ENCODE data around the gene CAMK2A. TPM values are rescaled to one million over a fixed set of nuclear protein-coding genes. Genes with fewer than 3 reads are reported as not detected.

CAMK2A gene
- total RNA-seq, 4 donors from 2014 or later, result 0.32 to 0.82 TPM; not detected in 2

- TF ChIP-seq EP300 (IDR thresholded peaks at IDR 0.05; ENCODE audit: low read depth), result no peak
- no peak for TF ChIP-seq POLR2A (IDR thresholded peaks at IDR 0.05)
- no peak for TF ChIP-seq POLR2AphosphoS5 (IDR thresholded peaks at IDR 0.05)
- no peak for TF ChIP-seq CTCF (IDR thresholded peaks at IDR 0.05)
- H3K9me3 ChIP-seq, result no peaks in the 10 kb centered on the region
- H3K4me3 ChIP-seq, result no peak overlapping the region
- H3K36me3 ChIP-seq, result no peaks in the 10 kb centered on the region
- 79 to 82% methylated on average over 3 to 5 of the region's 5 CpGs for WGBS, 2 donors (ENCODE audit: low coverage in 1 of 2)
- in situ Hi-C loops (cut with MboI; ENCODE audit: low pct_ligation_motif_present in 1 of 4, low pct_unique_long_range_greater_than_20kb in 1 of 4, low sequenced_read_pairs in 3 of 4), result no loop called here
- intact Hi-C loops (cut with DNase I; ENCODE audit: low total_unique reads), result no loop called here
- no peaks in the 10 kb centered on the region for H3K27me3 ChIP-seq
- DNase-seq, result no peak
- no peaks in the 10 kb centered on the region for H3K4me1 ChIP-seq
- H3K27ac ChIP-seq, result no peak overlapping the region
These were observed 43.8 kb upstream of the CAMK2A start for GRCh38 chr5:150333400-150333799.

- no peak for DNase-seq
- 76 to 86% methylated on average over 5 to 17 of the region's 17 CpGs for WGBS, 2 donors (ENCODE audit: low coverage in 1 of 2)
These were observed 40.6 kb upstream of the CAMK2A start for GRCh38 chr5:150329881-150330876.

DNA sequence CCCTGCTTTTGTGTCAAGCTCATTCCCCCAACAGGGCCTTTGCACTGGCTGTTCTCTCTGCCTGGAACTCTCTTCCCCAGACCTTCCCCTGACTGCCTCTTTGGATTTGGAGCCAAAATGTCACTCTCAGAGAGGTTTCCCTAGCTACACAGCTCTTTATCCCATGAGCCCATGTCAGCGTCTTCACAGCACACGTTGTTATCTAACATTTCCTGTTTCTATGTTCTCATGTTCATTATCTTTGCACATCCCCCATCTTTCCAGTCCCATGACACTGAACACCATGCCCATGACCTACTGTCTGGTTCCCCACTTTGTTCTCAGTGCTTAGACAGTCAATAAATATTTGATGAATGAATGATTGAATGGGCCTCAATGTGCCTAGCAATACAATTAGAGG, 39.5 kb upstream of the CAMK2A start:
- 63 to 65% methylated on average over 2 of the region's 2 CpGs for WGBS, 2 donors (ENCODE audit: low coverage in 1 of 2)
- Histone ChIP-seq H3K4me3 (no peak overlapping the region), H3K27ac (no peak overlapping the region), H3K4me1 (no peaks in the 10 kb centered on the region), H3K27me3 (no peaks in the 10 kb centered on the region), H3K9me3 (no peaks in the 10 kb centered on the region), H3K36me3 (no peaks in the 10 kb centered on the region)
- intact Hi-C loops (cut with DNase I; ENCODE audit: low total_unique reads), result no loop called here
- in situ Hi-C loops (cut with MboI; ENCODE audit: low pct_ligation_motif_present in 1 of 4, low pct_unique_long_range_greater_than_20kb in 1 of 4, low sequenced_read_pairs in 3 of 4), result no loop called here
- no peak for TF ChIP-seq POLR2A (IDR thresholded peaks at IDR 0.05)
- no peak for TF ChIP-seq POLR2AphosphoS5 (IDR thresholded peaks at IDR 0.05)
- no peak for TF ChIP-seq CTCF (IDR thresholded peaks at IDR 0.05)
- TF ChIP-seq EP300 (IDR thresholded peaks at IDR 0.05; ENCODE audit: low read depth), result no peak
- DNase-seq, result no peak

More at GRCh38 chr5:150329881-150330876, 40.6 kb upstream of the CAMK2A start:
- Histone ChIP-seq H3K36me3 (no peaks in the 10 kb centered on the region), H3K9me3 (no peaks in the 10 kb centered on the region), H3K27me3 (no peaks in the 10 kb centered on the region), H3K4me3 (no peak overlapping the region), H3K4me1 (no peaks in the 10 kb centered on the region), H3K27ac (no peak overlapping the region)
- in situ Hi-C loops (cut with MboI; ENCODE audit: low pct_ligation_motif_present in 1 of 4, low pct_unique_long_range_greater_than_20kb in 1 of 4, low sequenced_read_pairs in 3 of 4) (no loop called here), intact Hi-C loops (cut with DNase I; ENCODE audit: low total_unique reads) (no loop called here)
- TF ChIP-seq EP300 (IDR thresholded peaks at IDR 0.05; ENCODE audit: low read depth), result no peak
- TF ChIP-seq POLR2AphosphoS5 (IDR thresholded peaks at IDR 0.05), result no peak
- TF ChIP-seq POLR2A (IDR thresholded peaks at IDR 0.05), result no peak
- TF ChIP-seq CTCF (IDR thresholded peaks at IDR 0.05), result no peak

DNA sequence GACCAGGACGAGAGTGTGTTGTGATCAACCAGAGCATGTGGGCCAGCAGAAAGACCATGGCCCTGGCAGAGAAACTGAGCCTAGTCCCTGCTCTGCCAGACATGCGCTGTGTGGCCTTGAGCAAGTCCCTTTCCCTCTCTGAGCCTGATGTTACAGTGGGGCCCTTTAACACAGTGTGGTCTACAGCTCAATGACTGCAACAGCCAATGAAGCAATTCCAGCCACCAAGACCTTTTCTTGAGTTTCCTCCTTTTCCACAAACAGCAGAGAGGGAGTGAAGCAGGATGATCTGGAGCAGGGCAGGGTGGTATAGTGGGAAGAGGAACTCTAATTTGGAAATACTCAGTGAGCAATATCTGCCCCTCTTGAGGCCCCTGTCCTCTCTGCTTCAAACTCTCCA, 38.9 kb upstream of the CAMK2A start:
- H3K27me3 ChIP-seq, result no peaks in the 10 kb centered on the region
- no peak for DNase-seq
- in situ Hi-C loops (cut with MboI; ENCODE audit: low pct_ligation_motif_present in 1 of 4, low pct_unique_long_range_greater_than_20kb in 1 of 4, low sequenced_read_pairs in 3 of 4), result no loop called here
- intact Hi-C loops (cut with DNase I; ENCODE audit: low total_unique reads), result no loop called here
- H3K4me1 ChIP-seq, result no peaks in the 10 kb centered on the region
- H3K9me3 ChIP-seq, result no peaks in the 10 kb centered on the region
- H3K4me3 ChIP-seq, result no peak overlapping the region
- TF ChIP-seq POLR2A (IDR thresholded peaks at IDR 0.05) (no peak), CTCF (IDR thresholded peaks at IDR 0.05) (no peak), EP300 (IDR thresholded peaks at IDR 0.05; ENCODE audit: low read depth) (no peak), POLR2AphosphoS5 (IDR thresholded peaks at IDR 0.05) (no peak)
- WGBS, 2 donors (ENCODE audit: low coverage in 1 of 2), result 100% methylated on average over 2 of the region's 2 CpGs; no CpG with 5 or more reads in 1 of the 2 donors
- no peaks in the 10 kb centered on the region for H3K36me3 ChIP-seq
- no peak overlapping the region for H3K27ac ChIP-seq

Data from transverse colon (tissue), 4 donors.